Measurements from ENCODE around the gene C1orf226. TPM values are rescaled to one million over a fixed set of nuclear protein-coding genes. Genes with fewer than 3 reads are reported as not detected.

Gene C1orf226
- total and polyA plus RNA-seq, 2 of the 4 experiments (the other 2 are of a cell fraction), result under 0.01 to 0.10 TPM

DNA sequence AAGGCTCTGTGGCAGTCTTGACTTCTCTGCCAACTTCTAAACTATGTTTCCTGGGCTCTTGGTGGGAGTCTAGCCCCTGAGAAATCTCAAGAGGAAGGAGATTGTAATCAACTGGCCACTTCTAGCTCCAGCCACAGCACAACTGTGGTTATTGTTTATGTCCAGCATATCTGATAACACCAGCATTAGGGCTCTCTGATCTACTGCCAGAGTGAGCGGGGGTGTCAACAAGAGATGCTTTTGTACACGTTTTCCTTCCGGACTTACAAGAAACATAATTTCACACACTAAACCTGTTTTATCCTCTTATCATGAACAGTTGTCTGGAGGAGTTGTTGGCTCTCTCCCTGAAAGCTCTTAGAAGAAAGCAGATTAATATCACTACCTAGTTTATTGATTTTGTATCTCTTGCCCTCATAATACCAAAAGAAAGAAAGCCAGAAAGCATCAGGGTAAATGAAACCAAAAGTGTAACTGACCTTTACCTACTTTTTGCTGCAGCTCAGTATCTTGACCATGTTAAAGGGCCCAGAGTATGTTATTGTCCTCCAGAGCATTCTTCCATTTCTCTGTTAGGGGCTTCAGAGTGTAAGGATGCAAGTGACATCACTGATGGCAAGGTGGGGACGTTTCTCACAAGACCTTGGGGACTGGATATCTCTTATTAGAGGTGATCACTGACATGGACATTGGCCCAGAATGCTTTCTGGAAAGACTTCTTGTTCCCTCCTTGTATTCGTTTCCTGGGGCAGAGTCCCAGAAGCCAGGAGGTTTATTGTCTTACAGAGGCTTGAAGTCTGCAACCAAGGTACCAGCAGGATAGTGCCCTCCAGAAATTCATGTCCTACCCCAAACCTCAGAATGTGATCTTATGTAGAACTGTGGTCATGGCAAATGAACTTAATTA is 40.0 kb downstream of the C1orf226 start:
- Histone ChIP-seq H3K36me3 (ENCODE audit: control insufficient read depth, insufficient read depth, low read length) (no peaks in the 10 kb centered on the region), H3K56ac (ENCODE audit: extremely low read depth, insufficient read depth, low read length) (no peak overlapping the region), H3K14ac (replicated peaks; ENCODE audit: low read depth, low read length) (no peak overlapping the region), H3K9me3 (ENCODE audit: control insufficient read depth, insufficient read depth, low read length) (no peaks in the 10 kb centered on the region), H4K5ac (ENCODE audit: low read depth, low read length) (no peak overlapping the region), H3K27me3 (ENCODE audit: control insufficient read depth, insufficient read depth, low read length) (no peaks in the 10 kb centered on the region), H2AK9ac (replicated peaks; ENCODE audit: low read depth, low read length, poor library complexity) (no peak overlapping the region), H3K9me1 (ENCODE audit: insufficient read depth, low read length) (no peaks in the 10 kb centered on the region; the same call in 1 of the 2 replicates), H3K27ac (ENCODE audit: insufficient read depth, low read length) (no peak overlapping the region), H3K4me2 (ENCODE audit: low read depth, low read length) (no peak overlapping the region), H2BK120ac (ENCODE audit: low read depth, low read length) (no peak overlapping the region), H3K4ac (ENCODE audit: low read depth, low read length) (no peak overlapping the region), H4K20me1 (ENCODE audit: insufficient read depth, low read length) (no peaks in the 10 kb centered on the region), H2AK5ac (ENCODE audit: low read depth, low read length) (no peak overlapping the region), H3K79me1 (ENCODE audit: low read depth in 1 of 2, low read length in 2 of 2) (no peaks in the 10 kb centered on the region), H2BK5ac (ENCODE audit: low read depth, low read length, poor library complexity, severe bottlenecking) (no peak overlapping the region), H3K23ac (ENCODE audit: low read depth, low read length) (no peak overlapping the region), H3K9ac (ENCODE audit: low read depth, low read length) (no peak overlapping the region), H3K4me1 (ENCODE audit: control insufficient read depth, insufficient read depth, low read length) (no peaks in the 10 kb centered on the region; the same call in 1 of the 2 replicates), H3K4me3 (ENCODE audit: insufficient read depth, low read depth, low read length) (no peak overlapping the region), H4K91ac (ENCODE audit: insufficient read depth, low read depth, low read length) (no peak overlapping the region), H3K18ac (ENCODE audit: low read depth, low read length) (no peak overlapping the region), H4K8ac (ENCODE audit: low read depth in 2 of 2, low read length in 2 of 2) (no peak overlapping the region), H2AFZ (replicated peaks; ENCODE audit: low read length, poor library complexity) (no peak overlapping the region), H2BK15ac (ENCODE audit: low read depth, low read length) (no peak overlapping the region), H2BK20ac (ENCODE audit: low read depth, low read length) (no peak overlapping the region)
- intact Hi-C loops (cut with micrococcal nuclease), result no loop called here
- CTCF ChIA-PET, result no interaction called here
- BruUV-seq (replicated peaks), result no TSS peak
- dilution Hi-C loops (cut with HindIII; ENCODE audit: low sequenced_read_pairs, unreplicated experiment), result no loop called here
- in situ Hi-C loops (cut with MboI; ENCODE audit: low sequenced_read_pairs), result no loop called here
- POLR2A ChIA-PET (ENCODE audit: unreplicated experiment), result no interaction called here
- ATAC-seq (ENCODE audit: low read depth) (no peak), DNase-seq (no peak)
- 80% methylated on average over 1 of the region's 5 CpGs; no CpG with 5 or more reads in 1 of the 2 experiments for WGBS, 2 experiments (ENCODE audit: extremely low coverage in 2 of 2, insufficient read length in 1 of 2)
- no peak for TF ChIP-seq FOS (IDR thresholded peaks at IDR 0.05; ENCODE audit: low read depth, low read length)
- no peak for TF ChIP-seq BHLHE40 (IDR thresholded peaks at IDR 0.05; ENCODE audit: low read depth, low read length)
- TF ChIP-seq, protein P1, sequence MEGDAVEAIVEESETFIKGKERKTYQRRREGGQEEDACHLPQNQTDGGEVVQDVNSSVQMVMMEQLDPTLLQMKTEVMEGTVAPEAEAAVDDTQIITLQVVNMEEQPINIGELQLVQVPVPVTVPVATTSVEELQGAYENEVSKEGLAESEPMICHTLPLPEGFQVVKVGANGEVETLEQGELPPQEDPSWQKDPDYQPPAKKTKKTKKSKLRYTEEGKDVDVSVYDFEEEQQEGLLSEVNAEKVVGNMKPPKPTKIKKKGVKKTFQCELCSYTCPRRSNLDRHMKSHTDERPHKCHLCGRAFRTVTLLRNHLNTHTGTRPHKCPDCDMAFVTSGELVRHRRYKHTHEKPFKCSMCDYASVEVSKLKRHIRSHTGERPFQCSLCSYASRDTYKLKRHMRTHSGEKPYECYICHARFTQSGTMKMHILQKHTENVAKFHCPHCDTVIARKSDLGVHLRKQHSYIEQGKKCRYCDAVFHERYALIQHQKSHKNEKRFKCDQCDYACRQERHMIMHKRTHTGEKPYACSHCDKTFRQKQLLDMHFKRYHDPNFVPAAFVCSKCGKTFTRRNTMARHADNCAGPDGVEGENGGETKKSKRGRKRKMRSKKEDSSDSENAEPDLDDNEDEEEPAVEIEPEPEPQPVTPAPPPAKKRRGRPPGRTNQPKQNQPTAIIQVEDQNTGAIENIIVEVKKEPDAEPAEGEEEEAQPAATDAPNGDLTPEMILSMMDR (conservative IDR thresholded peaks at IDR 0.05; ENCODE audit: low read depth, low read length), result no peak
- no peak for TF ChIP-seq MAFK (IDR thresholded peaks at IDR 0.05; ENCODE audit: low read depth, low read length)
- TF ChIP-seq CEBPB (IDR thresholded peaks at IDR 0.05; ENCODE audit: low read depth, low read length), result no peak

All from IMR-90 (cell line).